Ascending aorta (tissue), 2 donors: ENCODE data around the gene BCAT1. TPM values are rescaled to one million over a fixed set of nuclear protein-coding genes. Genes with fewer than 3 reads are reported as not detected.

Experiments
- DNase-seq, 2 donors: peaks; one replicate each; pipeline ENCODE4 v3.0.0-alpha.2; 2019; ENCODE audit warnings: low spot score in 2 of 2
- H3K27ac ChIP-seq, 2 donors: fragments of 200-600 bp; sonication (generic); one replicate each; pipeline ENCODE4 v1.5.1; 2016 to 2017; ENCODE audit warnings: mild to moderate bottlenecking in 1 of 2
- H3K27me3 ChIP-seq: fragments of 200-600 bp; sonication (generic); one replicate; pipeline ENCODE4 v1.5.1; 2017
- H3K36me3 ChIP-seq, 2 donors: fragments of 200-600 bp; sonication (generic); one replicate each; pipeline ENCODE4 v1.5.1; 2016
- H3K4me1 ChIP-seq, 2 donors: fragments of 200-600 bp; sonication (generic); one replicate each; pipeline ENCODE4 v1.5.1; 2016 to 2017; ENCODE audit warnings: mild to moderate bottlenecking in 1 of 2
- H3K4me3 ChIP-seq, 2 donors: fragments of 200-600 bp; sonication (generic); one replicate each; pipeline ENCODE4 v1.5.1; 2016 to 2017; ENCODE audit warnings: mild to moderate bottlenecking in 1 of 2
- H3K9me3 ChIP-seq, 2 donors: fragments of 200-600 bp; sonication (generic); one replicate each; pipeline ENCODE4 v1.5.1; 2016
- intact Hi-C: fragments of 100-400 bp; cut with DNase I; formaldehyde crosslinking; loops from one replicate; pipeline ENCODE4 v1.15.1; 2023
- total RNA-seq: library from RNA; depleted of rRNA; stranded (reverse); fragments of >200 nt; gene quantifications from one replicate; pipeline ENCODE4 v1.1.0, GENCODE V29; 2016
- TF ChIP-seq, protein P1 (sequence below), 3 experiments: fragments of 200-600 bp in 2 of 3; fragments of 450-650 bp in 1 of 3; sonication (generic) in 2 of 3; IDR thresholded peaks; one replicate each; pipeline ENCODE4 v1.5.1; 2016 to 2019; ENCODE audit warnings: antibody characterized with exemption in 3 of 3, mild to moderate bottlenecking in 1 of 3, moderate library complexity in 1 of 3

Gene BCAT1
- total RNA-seq, 1 donor from 2014 or later = 16.5 TPM

DNA sequence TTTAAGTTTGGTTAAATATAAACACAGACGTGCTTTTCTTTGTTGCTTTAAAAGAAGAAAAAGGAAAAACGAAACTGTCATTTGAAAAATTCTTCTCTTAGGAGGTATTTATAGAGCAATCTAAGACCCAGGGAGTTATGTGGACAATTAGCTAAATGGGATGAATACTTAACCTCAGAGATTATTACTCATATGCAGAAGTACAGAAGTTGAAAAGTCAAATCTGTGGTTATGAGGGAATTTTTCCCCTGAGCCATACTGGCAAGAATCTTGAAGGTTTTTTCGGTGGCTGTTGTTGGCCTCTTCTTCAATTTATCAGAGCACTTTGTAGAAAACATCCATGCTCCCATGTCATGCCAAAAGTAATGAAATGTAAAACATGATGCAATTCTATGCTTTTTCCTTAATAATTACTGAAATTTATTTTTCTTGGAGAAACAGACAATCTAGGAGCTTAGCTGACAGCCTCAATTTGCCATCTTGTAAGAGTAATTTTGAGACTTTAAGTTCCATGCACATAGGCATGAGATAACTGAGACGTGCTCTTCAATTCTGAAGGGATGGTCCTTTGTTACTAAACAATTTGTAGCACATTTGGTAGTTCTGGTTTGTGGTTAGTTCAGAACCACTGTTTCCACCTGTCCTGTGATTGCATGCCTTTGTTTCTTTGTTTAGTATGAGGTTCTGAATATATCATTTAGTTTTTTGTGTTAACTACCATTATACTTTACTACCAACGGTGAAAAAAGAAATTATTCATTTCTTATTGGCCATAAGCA is 126.6 kb downstream of the BCAT1 start:
- DNase-seq = no peak
- Histone ChIP-seq H3K27me3 (no peaks in the 10 kb centered on the region), H3K4me3 (no peak overlapping the region), H3K9me3 (no peaks in the 10 kb centered on the region), H3K4me1 (peaks cover 0 to 3% of the 10 kb centered on the region in 2 donors), H3K36me3 (no peaks in the 10 kb centered on the region), H3K27ac (no peak overlapping the region)
- intact Hi-C loops = no loop called here
- TF ChIP-seq, protein P1, sequence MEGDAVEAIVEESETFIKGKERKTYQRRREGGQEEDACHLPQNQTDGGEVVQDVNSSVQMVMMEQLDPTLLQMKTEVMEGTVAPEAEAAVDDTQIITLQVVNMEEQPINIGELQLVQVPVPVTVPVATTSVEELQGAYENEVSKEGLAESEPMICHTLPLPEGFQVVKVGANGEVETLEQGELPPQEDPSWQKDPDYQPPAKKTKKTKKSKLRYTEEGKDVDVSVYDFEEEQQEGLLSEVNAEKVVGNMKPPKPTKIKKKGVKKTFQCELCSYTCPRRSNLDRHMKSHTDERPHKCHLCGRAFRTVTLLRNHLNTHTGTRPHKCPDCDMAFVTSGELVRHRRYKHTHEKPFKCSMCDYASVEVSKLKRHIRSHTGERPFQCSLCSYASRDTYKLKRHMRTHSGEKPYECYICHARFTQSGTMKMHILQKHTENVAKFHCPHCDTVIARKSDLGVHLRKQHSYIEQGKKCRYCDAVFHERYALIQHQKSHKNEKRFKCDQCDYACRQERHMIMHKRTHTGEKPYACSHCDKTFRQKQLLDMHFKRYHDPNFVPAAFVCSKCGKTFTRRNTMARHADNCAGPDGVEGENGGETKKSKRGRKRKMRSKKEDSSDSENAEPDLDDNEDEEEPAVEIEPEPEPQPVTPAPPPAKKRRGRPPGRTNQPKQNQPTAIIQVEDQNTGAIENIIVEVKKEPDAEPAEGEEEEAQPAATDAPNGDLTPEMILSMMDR (IDR thresholded peaks at IDR 0.05) = no peak

DNA sequence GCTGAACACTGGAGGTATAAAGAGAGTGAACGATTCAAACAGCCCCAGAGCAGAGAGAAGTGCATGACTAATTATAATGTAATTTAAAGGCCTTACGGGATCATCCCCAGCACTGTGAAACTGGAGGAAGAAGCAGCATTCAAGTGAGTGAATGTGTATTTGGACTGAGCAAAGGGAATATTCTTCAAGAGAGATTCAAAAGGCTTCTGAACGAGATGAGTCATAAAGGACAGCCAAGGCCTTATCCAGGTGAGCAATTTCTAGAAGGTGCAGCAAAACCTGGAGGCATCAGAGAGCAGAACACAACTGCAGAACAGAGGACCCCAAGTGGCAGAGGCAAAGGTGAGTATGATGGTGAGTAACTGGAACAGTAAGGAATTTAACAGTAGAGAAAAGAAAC is 127.2 kb downstream of the BCAT1 start:
- H3K4me1 ChIP-seq = peaks cover 0 to 3% of the 10 kb centered on the region in 2 donors
- no peak for DNase-seq

DNA sequence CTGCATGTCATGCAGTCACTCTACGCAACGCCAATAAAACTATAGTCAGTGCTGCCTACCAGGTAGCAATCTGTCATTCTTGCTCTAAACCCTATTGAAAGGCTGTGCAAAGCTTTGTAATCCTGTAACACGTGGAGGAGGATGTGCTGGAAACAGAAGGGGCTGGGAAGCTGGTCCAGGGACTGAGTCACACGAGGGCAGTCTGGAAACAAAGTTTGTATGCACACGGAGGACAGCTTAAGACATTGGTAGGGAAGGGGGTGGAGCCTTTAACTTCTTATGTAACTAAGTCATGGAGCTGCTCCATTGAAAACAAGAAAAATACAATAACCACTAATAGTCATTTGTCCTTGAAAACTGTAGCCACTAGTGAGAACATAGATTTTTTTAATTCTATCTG is 128.0 kb downstream of the BCAT1 start:
- DNase-seq = no peak
- intact Hi-C loops = no loop called here
- H3K27ac ChIP-seq = no peak overlapping the region

More for the DNA sequence above, 127.2 kb downstream of the BCAT1 start:
- TF ChIP-seq, protein P1 (IDR thresholded peaks at IDR 0.05) = no peak
- Histone ChIP-seq H3K4me3 (no peak overlapping the region), H3K27me3 (no peaks in the 10 kb centered on the region), H3K9me3 (no peaks in the 10 kb centered on the region), H3K27ac (no peak overlapping the region), H3K36me3 (no peaks in the 10 kb centered on the region)
- intact Hi-C loops = no loop called here

DNA sequence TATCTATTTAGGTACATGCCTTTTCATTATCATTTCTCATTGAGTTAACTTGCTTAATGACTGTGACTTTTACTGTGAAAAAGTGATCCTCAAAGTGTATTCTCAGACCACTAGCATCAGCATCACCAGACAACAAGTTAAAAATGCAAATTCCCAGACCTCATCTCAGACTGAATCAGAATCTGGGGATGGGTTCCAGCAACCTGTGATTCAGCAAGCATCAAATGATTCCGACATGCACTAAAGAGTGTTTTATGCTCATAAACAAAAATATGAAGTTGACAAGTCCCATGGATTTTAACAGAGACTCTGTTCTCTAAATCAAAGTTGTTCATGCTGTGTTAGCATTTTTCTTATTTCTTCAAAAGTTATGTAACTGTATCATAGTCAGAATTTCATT is 130.6 kb downstream of the BCAT1 start:
- no peaks in the 10 kb centered on the region for H3K27me3 ChIP-seq
- no peak for DNase-seq
- no peak overlapping the region for H3K27ac ChIP-seq
- TF ChIP-seq, protein P1 (IDR thresholded peaks at IDR 0.05) = no peak
- no peaks in the 10 kb centered on the region for H3K9me3 ChIP-seq
- intact Hi-C loops = no loop called here
- no peak overlapping the region for H3K4me3 ChIP-seq
- no peaks in the 10 kb centered on the region for H3K36me3 ChIP-seq
- H3K4me1 ChIP-seq = peaks cover 0 to 3% of the 10 kb centered on the region in 2 donors

More for the DNA sequence above, 128.0 kb downstream of the BCAT1 start:
- TF ChIP-seq, protein P1 (IDR thresholded peaks at IDR 0.05) = no peak
- H3K4me1 ChIP-seq = peaks cover 0 to 3% of the 10 kb centered on the region in 2 donors
- no peak overlapping the region for H3K4me3 ChIP-seq
- no peaks in the 10 kb centered on the region for H3K9me3 ChIP-seq
- H3K36me3 ChIP-seq = no peaks in the 10 kb centered on the region
- no peaks in the 10 kb centered on the region for H3K27me3 ChIP-seq

DNA sequence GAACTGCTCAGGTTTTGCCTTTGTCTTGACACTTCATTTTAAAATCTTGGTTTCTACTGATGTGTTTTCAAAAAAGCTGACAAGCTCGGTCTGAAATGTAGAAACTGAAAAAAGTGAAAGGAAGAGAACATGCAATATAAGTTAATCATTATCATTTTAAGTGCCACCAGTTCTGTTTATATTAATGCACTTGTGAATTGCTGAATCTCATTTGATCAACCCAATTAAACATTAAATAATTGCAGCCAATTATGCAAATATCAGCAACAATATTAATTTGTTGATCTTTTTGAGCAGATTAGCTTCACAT is 133.8 kb downstream of the BCAT1 start:
- Histone ChIP-seq H3K9me3 (no peaks in the 10 kb centered on the region), H3K36me3 (no peaks in the 10 kb centered on the region), H3K4me1 (no peaks in the 10 kb centered on the region), H3K27me3 (no peaks in the 10 kb centered on the region), H3K27ac (no peak overlapping the region), H3K4me3 (no peak overlapping the region)
- no peak for DNase-seq
- TF ChIP-seq, protein P1 (IDR thresholded peaks at IDR 0.05) = no peak
- intact Hi-C loops = no loop called here
